Measurements from ENCODE around the gene NFASC.

NFASC gene

DNA sequence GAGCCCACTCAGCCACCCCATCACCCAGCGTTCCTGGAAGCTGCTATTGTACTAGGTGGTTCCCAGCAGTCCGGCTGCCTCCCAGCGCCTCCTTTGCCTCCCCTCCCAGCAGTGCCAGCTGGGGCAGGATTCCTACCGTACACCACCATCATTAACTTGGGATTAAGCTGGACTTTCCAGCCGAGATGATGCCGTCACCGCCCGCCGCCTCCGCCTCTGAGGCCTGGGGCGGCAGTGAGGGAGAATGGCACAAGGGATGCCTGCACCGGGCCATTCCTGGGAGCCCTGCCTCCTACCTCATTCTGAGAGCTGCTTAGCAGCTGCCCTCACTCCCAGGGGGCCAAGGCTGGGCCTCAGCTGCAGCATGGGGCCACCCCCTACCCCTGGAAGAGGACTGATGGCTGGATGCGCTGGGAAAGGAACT, 185.5 kb downstream of the NFASC start:
- Histone ChIP-seq H2AFZ (ENCODE audit: low read length) (no peak overlapping the region), H3K4me2 (ENCODE audit: low read depth, low read length) (no peak overlapping the region), H4K20me1 (ENCODE audit: insufficient read depth, low read length) (no peaks in the 10 kb centered on the region), H3K4me1 (ENCODE audit: low read length) (no peaks in the 10 kb centered on the region), H3K27me3 (replicated peaks; ENCODE audit: insufficient read depth, low read length) (peaks cover 55% of the 10 kb centered on the region), H3K9ac (ENCODE audit: low read length) (no peak overlapping the region), H3K9me2 (replicated peaks; ENCODE audit: insufficient read depth, low read length) (no peaks in the 10 kb centered on the region), H3K9me3 (replicated peaks; ENCODE audit: insufficient read depth, low read length) (no peaks in the 10 kb centered on the region), H3F3A (ENCODE audit: insufficient read depth, low read length) (no peaks in the 10 kb centered on the region), H3K4me3 (ENCODE audit: low read length) (no peak overlapping the region), H3K36me3 (replicated peaks; ENCODE audit: insufficient read depth, low read length) (no peaks in the 10 kb centered on the region), H3K79me2 (ENCODE audit: low read length) (no peaks in the 10 kb centered on the region), H3K27ac (ENCODE audit: low read length) (no peak overlapping the region)
- no peak for DNase-seq
- TF ChIP-seq, protein P1, sequence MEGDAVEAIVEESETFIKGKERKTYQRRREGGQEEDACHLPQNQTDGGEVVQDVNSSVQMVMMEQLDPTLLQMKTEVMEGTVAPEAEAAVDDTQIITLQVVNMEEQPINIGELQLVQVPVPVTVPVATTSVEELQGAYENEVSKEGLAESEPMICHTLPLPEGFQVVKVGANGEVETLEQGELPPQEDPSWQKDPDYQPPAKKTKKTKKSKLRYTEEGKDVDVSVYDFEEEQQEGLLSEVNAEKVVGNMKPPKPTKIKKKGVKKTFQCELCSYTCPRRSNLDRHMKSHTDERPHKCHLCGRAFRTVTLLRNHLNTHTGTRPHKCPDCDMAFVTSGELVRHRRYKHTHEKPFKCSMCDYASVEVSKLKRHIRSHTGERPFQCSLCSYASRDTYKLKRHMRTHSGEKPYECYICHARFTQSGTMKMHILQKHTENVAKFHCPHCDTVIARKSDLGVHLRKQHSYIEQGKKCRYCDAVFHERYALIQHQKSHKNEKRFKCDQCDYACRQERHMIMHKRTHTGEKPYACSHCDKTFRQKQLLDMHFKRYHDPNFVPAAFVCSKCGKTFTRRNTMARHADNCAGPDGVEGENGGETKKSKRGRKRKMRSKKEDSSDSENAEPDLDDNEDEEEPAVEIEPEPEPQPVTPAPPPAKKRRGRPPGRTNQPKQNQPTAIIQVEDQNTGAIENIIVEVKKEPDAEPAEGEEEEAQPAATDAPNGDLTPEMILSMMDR (IDR thresholded peaks at IDR 0.05; ENCODE audit: low read length): no peak
- TF ChIP-seq EZH2 (optimal IDR thresholded peaks at IDR 0.05; ENCODE audit: low read depth, low read length) (no peak), EZH2phosphoT487 (IDR thresholded peaks at IDR 0.05; ENCODE audit: low read length) (no peak)

DNA sequence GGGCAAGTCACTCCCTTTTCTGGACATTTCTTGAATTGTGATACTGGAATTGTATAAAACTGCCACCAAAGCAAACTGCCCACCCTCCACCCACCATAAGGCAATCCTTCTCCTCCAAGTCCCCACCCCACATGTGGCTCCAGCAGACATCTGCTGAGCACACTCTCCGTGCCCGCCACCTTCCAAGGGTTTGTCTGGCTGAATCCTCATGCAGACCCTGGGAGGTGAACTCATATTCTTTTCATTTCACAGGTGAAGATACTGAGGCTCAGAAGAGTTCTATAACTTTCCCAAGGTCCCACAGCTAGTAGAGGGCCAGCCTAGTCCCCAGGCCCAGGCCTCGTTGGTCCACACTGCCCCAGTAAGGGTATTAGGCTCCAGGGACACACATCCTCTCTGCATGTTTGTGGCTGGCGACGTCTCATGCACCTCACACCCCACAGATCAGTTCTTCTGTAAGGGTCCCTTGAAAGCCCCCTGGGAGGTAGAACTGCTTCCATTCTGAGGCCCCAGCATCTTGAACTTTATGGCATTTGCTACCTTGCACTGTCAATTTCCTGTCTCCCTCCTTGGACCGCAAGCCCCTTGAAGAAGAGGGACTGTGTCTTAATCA, 186.4 kb downstream of the NFASC start:
- Histone ChIP-seq H3K27ac (ENCODE audit: low read length) (no peak overlapping the region), H2AFZ (ENCODE audit: low read length) (no peak overlapping the region), H3K4me2 (ENCODE audit: low read depth, low read length) (no peak overlapping the region), H3F3A (ENCODE audit: insufficient read depth, low read length) (no peaks in the 10 kb centered on the region), H3K9me3 (replicated peaks; ENCODE audit: insufficient read depth, low read length) (no peaks in the 10 kb centered on the region), H3K9ac (ENCODE audit: low read length) (no peak overlapping the region), H3K4me3 (ENCODE audit: low read length) (no peak overlapping the region), H4K20me1 (ENCODE audit: insufficient read depth, low read length) (no peaks in the 10 kb centered on the region), H3K4me1 (ENCODE audit: low read length) (no peaks in the 10 kb centered on the region), H3K27me3 (replicated peaks; ENCODE audit: insufficient read depth, low read length) (peaks cover 48% of the 10 kb centered on the region), H3K36me3 (replicated peaks; ENCODE audit: insufficient read depth, low read length) (no peaks in the 10 kb centered on the region), H3K9me2 (replicated peaks; ENCODE audit: insufficient read depth, low read length) (no peaks in the 10 kb centered on the region), H3K79me2 (ENCODE audit: low read length) (no peaks in the 10 kb centered on the region)
- no peak for DNase-seq
- TF ChIP-seq, protein P1 (IDR thresholded peaks at IDR 0.05; ENCODE audit: low read length): no peak
- no peak for TF ChIP-seq EZH2phosphoT487 (IDR thresholded peaks at IDR 0.05; ENCODE audit: low read length)
- TF ChIP-seq EZH2 (optimal IDR thresholded peaks at IDR 0.05; ENCODE audit: low read depth, low read length): no peak

DNA sequence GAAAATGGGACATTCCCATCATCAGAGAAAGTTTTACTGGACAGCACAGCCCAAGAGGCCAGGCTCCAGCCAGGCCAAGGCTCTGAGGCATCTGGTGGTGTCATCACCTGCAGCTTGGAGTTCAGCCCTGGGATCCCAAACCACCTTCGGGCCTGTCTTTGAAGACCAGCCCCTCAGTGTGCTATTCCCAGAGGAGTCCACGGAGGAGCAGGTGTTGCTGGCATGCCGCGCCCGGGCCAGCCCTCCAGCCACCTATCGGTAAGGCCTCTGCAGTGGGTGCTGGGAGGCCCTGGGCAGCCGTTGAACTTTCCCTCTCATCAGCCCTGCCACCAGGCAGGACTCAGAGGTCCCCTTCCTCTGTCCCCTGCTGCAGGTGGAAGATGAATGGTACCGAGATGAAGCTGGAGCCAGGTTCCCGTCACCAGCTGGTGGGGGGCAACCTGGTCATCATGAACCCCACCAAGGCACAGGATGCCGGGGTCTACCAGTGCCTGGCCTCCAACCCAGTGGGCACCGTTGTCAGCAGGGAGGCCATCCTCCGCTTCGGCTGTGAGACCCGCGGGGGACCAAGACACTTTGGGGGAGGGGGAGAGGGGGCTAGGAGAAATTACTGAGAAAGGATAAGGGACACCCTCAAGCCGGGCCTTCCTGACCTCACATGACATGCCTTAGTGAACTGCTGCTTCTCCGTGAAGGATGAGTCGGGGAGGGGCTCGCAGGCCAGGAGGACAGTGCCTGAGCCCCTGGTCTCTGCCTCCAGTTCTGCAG, 187.3 kb downstream of the NFASC start:
- Histone ChIP-seq H3K79me2 (ENCODE audit: low read length) (no peaks in the 10 kb centered on the region), H3K4me3 (ENCODE audit: low read length) (no peak overlapping the region), H3K9me3 (replicated peaks; ENCODE audit: insufficient read depth, low read length) (no peaks in the 10 kb centered on the region), H3K9me2 (replicated peaks; ENCODE audit: insufficient read depth, low read length) (no peaks in the 10 kb centered on the region), H3K27ac (ENCODE audit: low read length) (no peak overlapping the region), H3F3A (ENCODE audit: insufficient read depth, low read length) (no peaks in the 10 kb centered on the region), H4K20me1 (ENCODE audit: insufficient read depth, low read length) (no peaks in the 10 kb centered on the region), H3K4me2 (ENCODE audit: low read depth, low read length) (no peak overlapping the region), H3K9ac (ENCODE audit: low read length) (no peak overlapping the region), H3K27me3 (replicated peaks; ENCODE audit: insufficient read depth, low read length) (peaks cover 50% of the 10 kb centered on the region), H3K36me3 (replicated peaks; ENCODE audit: insufficient read depth, low read length) (no peaks in the 10 kb centered on the region), H2AFZ (ENCODE audit: low read length) (no peak overlapping the region), H3K4me1 (ENCODE audit: low read length) (no peaks in the 10 kb centered on the region)
- DNase-seq: no peak
- TF ChIP-seq EZH2phosphoT487 (IDR thresholded peaks at IDR 0.05; ENCODE audit: low read length): no peak
- no peak for TF ChIP-seq EZH2 (optimal IDR thresholded peaks at IDR 0.05; ENCODE audit: low read depth, low read length)
- TF ChIP-seq, protein P1 (IDR thresholded peaks at IDR 0.05; ENCODE audit: low read length): no peak

Measured in MM.1S (cell line).